OCI-LY1 (cell line): ENCODE data around the gene CEP83.

ENCODE experiments used
- CTCF ChIP-seq: fragments of 200-600 bp; sonication (generic), shearing (Covaris generic); IDR thresholded peaks from 2 replicates; pipeline ENCODE4 v1.5.1; 2017; ENCODE audit warnings: mild to moderate bottlenecking, antibody characterized with exemption, low read length, moderate library complexity, mixed read lengths
- EZH2 ChIP-seq: fragments of 200-600 bp; sonication (generic), shearing (Covaris generic); IDR thresholded peaks from 2 replicates; pipeline ENCODE4 v1.8.0; 2017; ENCODE audit warnings: borderline replicate concordance, mixed run types, mild to moderate bottlenecking, antibody characterized with exemption, low read length, moderate library complexity, mixed read lengths

GRCh38 chr12:94299846-94300245 lies 159.8 kb downstream of the CEP83 start:
- no peak for TF ChIP-seq CTCF
- no peak for TF ChIP-seq EZH2
